GM19238 (cell line): ENCODE measurements around the gene TMEM234.

Experiments used
- DNase-seq: peaks from one replicate; pipeline ENCODE4 v3.0.0; 2011; ENCODE audit warnings: low spot score; ENCODE audit not compliant: insufficient read length

The TMEM234 gene

DNA sequence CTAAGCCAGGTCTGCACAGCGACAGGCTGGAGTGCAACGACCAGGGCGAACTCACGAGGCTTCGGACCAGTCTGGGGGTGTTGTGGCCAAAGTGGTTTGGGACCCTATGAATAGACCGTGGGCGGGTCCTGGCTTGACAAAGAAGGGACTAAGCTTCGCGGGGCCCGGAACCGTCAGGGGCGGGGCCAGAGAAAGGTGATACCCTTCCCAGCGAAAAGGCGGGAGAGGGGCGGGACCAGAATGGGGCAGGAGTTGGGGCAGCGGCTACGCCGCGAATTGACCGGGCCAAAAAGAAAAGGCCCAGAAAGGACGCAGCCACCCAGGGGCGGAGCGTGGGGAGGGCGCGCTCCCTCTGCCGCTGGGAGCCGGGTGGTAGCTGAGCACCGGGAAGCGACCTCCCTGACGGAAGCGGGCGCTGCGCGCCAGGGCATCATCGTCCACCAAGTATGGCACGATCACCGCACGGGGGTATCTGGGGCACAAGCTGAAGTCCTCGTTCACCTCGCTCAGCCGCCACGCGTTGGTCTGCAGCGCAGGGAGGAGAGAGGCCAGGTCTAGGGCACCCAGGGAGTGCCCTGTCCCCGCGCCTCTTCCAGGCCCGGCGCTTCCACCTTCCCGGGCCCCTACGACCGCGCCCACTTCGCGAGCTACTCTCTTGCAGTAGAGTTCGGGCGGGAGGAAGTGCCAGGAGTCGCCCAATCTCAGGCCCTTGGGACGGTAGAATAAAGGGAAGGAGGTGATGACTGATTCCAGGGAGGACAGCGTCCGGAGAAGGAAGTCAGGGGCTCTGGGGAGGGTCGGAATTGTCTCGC, 18.2 kb upstream of the TMEM234 start:
- DNase-seq, result peak; percentile 31

- DNase-seq, result no peak
These were observed 17.6 kb upstream of the TMEM234 start for GRCh38 chr1:32239790-32240139.

DNA sequence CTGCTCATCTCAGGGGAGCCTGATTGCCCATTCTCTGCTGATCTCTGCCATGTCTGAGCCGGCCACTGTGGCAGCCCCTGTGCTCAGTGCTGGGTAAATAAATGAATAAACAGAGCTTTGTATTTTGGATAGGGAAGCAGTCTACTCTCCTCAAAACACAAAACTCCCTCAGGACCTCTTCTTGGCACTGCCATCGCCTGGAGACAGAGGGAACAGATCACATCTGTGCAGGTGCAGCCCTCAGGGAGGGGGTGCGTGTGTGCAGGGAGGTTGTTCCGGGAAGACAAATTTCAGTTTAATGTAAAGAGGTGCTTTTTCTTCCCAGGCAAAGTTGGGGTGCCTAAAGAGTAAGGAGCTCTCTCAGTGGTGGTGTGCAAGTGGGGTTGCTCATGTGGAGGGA, 17.2 kb upstream of the TMEM234 start:
- DNase-seq, result no peak

DNA sequence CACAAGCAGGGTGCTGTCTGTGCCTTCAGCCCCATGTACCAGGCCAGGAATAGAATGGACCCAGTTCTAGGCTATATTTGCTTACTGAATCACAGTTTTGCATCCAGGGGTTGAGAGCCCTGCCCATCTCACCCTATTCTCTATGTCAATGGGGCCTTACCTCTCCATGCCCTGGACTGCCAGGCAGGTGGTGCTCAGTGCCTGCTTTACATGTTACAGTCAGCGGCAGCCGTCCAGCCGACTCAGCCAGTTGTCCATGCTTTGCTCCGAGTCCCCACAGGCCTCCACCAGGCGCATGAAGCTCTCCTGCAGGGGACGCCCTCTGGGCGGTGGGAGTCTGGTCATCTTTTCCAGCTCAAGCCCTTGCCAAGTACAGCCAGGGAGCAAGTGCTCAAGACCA, 12.6 kb upstream of the TMEM234 start:
- no peak for DNase-seq

DNA sequence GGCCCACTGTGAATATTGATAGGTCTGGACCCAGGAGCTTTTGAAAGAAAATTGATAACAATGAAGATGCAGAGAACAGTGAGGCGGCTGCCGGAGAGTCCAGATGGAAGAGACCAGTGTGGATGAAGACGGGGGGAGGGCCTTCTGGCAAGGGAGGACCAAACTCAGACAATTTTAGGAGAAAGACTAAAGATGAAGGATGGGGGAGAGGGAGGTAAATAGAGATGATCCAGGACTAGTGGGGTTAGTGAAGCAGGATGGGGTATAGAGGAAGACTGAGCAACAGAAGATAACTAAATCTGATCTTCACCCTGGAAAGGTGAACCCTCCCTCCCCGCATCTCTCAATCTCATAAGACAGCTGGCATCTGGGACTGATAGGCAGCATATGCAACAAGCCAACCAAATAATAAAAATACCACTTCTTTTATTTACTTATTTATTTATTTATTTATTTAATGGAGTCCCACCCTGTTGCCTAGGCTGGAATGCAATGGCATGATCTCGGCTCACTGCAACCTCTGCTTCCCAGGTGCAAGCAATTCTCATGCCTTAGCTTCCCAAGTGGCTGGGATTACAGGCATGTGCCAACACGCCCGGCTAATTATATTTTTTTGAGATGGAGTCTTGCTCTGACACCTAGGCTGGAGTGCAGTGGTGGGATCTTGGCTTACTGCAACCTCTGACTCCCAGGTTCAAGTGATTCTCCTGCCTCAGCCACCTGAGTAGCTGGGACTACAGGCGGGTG, 10.6 kb upstream of the TMEM234 start:
- no peak for DNase-seq

DNA sequence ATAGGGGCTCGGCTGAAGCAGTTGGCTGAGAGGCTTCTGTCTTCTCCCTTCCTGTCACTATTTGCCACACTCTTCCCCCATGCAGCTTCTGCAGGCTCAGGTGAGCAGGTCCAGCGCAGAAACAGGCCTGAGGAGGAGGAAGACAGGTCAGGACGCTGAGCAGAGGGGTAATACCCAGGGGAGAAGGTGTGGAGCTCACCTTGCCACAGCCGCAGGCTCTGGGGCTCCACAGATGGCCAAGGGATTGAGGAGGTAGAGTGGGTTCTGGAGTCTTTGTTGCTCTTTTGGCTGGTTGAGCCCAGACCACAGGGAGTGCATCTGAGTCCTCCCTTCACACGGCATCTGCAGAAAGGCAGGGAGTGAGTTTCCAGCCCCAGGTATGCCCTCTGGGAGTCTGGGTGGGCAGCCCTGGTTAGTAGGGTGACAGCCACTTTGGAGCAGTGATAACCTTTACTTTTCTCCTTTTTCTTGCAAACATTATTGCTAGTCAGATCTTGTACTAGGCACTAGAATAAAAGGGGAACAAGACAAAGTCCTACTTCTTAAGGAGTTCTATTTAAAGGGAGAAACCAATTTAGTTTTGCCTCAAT, 9.8 kb upstream of the TMEM234 start:
- DNase-seq, result no peak

GRCh38 chr1:32228771-32229170, 6.6 kb upstream of the TMEM234 start:
- DNase-seq, result no peak

DNA sequence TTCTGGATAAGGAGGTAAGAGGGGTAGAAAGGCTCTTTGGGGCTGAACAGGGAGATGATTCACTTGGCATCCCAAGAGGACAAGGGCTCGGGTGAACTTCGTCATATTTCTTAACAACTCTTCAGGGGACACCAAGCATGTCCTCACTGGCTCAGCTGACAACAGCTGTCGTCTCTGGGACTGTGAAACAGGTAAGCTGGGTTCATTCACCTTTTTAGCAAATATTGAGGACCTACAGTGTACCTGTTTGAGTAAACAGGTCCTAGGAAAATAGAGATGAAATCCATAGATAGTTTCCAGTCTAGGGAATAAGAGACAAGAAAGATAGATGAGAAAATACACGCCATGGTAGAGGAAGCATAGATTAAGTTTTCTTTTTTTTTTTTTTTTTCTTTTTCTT, 2.1 kb upstream of the TMEM234 start:
- no peak for DNase-seq

DNA sequence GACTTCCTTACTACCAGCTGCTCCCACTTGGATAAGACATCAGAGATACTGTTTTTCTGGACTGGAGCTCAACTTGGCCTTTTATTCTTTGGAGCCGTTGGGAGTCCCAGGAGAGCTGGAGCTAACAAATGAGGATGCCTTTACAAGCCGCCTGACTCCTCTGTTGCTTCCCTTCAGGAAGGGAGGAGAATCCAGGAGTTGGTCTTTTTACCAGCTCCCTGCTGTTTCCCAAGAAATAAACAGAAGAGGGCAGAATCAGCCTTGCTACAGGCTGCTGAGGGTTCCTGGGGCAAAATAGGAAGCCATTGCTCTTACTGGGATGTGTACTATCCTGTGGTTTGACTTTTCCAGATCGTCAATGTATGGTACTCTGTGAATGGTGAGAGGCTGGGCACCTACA, 1.5 kb upstream of the TMEM234 start:
- no peak for DNase-seq

DNA sequence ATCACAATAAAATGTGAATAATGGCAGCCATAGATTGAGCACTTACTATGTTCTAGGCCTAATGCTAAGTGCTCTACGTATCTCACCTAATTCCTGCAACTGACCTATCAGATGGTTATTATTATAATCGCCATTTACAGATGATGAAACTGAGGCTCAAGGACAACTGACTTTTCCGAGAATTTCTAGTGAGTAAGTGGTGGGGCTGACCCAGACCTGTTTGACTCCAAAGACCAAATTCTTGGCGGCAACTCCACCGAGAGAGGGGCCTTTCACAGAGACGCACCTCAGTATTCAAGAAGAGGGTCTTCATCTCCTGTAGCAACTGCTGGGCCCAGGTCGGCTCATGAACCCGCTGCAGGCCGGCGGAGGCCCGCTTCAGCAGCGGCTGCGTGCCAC, 573 bp downstream of the TMEM234 start:
- no peak for DNase-seq

DNA sequence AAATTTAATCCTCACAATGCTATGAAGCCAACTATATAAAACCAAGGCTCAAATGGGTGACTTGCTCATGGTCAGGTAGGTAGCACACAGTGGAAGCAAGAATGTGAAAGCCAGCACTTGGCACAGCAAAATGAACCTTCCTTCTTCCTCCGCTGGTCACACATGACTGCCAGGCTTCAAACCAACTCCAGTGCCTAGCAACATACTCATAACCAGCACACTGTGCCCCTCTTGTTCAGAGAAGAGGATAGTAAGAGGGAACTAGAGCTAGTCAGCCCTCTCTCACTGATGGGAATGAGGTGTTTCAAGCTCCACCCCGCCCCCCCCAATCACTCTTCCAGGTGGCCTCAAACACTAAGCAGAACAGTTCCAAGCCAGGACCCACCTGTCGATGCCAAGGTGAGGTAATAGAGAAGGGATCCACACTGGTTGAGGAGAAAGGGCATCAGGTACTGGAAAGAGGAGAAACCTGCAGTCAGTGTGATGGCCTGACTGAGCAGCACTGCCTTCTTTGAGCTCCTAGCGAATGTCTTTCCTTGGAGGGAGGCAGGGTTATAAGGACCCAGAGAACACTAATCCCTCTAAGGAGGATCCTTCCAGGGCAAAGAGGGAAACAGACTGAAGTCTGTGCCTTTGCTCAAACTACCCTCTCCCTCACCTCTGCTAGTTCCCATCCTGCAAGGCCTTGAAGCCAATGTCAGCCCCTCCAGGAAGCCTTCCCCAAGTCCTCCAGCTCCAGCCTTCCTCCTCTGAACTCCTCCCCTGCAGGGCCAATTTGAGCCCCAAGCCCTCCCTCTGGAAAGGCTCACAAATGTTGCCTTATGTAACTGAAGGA, 1.2 kb downstream of the TMEM234 start:
- no peak for DNase-seq

GRCh38 chr1:32219022-32219421, 3.1 kb downstream of the TMEM234 start:
- no peak for DNase-seq

DNA sequence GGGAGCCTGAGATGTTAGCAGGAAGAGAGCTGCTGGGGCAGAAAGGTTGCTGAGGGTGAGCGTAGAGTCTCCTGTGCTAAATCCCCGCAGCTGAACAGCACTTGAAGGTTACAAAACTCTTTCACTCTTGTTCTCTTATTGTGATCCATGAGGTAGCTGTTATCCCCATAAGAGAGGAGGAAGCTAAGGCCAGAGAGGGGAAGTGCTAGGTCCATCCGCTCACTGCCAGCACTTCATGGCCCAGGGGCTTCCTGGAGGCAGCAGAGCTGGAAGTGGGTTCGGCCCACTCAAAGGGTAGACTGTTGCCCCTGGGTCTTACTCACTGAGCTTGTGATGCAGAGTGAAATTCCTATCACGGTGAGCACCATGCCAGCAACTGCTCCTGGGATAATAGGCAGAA, 5.6 kb downstream of the TMEM234 start:
- DNase-seq, result no peak

DNA sequence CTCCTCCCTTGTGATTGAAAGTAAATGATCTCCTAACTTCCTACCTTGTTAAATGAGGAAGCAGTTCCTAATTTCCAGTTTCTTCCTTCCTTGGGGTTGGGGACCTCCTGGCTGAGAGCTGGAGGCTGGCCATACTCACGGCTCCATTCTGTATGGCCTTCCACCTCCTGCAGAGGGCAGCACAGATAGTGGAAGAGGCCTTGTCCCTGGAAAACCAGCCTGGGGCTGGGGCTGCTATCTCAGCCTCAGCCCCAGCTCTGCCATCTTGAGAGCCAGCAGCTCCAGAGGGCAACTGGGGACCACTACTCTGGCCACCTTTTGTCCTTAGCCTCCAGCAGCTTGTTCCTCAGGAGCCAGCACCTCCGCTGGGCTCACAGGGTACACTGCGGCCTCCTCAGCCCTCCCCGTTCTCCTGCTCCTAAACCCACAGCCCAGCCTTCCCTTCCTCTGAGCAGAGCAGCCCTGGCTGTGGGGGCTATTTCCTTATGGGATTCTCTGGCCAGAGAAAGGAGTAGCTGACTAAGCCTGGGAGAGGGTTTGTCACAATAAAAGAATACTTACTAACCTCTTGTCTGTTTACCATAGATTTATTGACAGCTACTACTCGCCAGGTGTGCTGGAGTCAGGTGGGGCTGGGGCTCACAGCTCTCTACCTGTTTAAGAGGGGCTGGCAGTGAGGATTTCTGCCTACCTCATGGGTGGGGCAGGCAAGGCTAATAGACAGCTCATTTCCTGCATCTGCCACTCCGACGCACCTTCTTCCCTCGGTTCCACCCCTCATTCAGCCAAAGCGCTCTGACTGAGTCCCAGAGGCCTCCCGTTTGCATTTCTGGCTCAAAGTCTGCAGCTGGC, 6.3 kb downstream of the TMEM234 start:
- peak; percentile 43 for DNase-seq

DNA sequence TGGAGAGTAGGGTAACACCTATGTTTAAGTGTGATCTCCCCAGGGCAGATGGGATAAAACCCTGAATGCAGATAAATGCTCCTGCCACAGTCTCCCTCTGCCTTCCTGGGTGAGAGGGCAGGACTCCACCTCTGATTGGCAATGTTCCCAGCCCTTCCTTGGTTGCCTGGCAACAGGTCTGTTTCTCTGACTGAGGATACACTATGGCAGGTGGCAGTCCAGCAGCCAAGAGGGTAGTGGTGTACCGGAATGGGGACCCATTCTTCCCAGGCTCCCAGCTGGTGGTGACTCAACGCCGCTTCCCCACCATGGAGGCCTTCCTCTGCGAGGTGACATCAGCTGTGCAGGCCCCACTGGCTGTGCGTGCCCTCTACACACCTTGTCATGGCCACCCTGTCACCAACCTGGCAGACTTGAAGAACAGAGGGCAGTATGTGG, 13.2 kb downstream of the TMEM234 start, which contains the start of gene DCDC2B:
Gene DCDC2B, plus strand, starts transcription at position 199 of the 438 bp plus-strand sequence. Its CDS starts 5 bp downstream, at position 204.
- DNase-seq, result no peak

- DNase-seq, result no peak
These were observed 13.7 kb downstream of the TMEM234 start for GRCh38 chr1:32208469-32208868.

DNA sequence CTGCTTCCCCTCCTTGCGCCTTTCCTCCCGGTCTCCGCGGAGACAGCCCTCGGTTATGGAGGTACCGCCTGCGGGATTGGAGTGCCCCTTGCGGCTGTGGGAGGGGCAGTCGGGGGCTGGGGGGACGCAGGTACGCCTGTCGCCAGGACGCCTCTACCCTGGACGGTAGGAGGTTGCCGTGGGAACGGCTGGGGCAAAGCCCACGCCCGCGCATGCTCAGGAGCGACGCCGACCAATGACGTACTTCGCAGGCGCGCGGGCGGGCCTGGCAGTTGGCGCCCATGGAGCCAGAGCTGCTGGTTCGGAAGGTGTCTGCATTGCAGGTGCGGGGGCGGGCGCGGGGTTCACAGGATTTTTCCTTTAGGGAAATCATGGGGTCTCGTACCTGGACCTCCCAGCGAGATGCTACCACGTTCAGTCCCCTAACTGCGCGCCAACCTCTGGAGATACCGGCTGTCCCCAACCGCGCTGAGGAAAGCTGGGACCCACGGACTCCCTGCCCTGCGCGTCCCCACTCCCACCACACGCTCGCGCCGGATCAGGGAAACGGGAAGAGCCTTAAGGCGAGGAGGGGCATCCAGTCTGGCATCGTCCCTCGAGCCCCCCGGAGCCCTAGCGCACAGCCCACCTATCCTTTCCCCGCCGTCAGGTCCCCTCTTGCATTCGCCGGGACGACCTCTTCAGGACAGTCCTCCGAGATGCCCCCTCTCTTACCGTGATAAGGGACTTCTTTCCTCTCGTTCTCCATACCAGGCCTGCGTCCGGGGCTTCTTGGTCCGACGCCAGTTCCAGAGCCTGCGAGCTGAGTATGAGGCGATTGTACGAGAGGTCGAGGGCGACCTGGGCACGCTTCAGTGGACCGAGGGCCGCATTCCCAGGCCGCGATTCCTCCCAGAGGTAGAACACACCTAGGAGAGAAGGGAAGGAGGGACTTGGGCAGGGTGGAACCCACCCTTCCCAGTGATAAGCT, 16.5 kb downstream of the TMEM234 start, which contains the start of gene IQCC:
Gene IQCC, plus strand, starts transcription at position 271 of the 970 bp plus-strand sequence. Its CDS starts 11 bp downstream, at position 282.
- DNase-seq, result peak; percentile 85

DNA sequence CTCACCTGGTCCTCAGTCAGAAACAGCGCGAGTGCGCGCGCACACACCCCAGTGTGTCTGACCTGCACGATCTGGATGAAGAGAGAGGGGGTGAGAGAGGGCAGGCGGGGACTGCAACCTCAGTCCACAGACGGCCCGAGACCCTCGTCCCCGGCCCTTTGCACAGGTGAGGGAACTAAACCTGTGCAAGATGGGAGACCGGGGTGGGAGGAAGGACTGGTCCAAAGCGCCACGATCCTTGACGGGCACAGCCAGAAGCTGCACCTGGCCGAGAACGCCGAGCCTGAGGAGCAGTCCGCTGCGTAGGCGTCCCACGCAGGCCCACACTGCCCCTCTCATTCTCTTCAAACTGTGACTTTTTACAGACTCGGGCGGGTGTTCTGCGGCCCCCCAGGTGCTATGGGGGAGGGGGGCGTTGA, 17.2 kb downstream of the TMEM234 start:
- no peak for DNase-seq
